SK-N-SH (cell line): Measurements from ENCODE around the gene YOD1. TPM values are rescaled to one million over a fixed set of nuclear protein-coding genes. Genes with fewer than 3 reads are reported as not detected.

ENCODE experiments used
- CTCF ChIA-PET: fragments of 300-600, 350-600 bp; formaldehyde crosslinking; extraction: SDS; loops from one replicate; lab custom pipeline; 2021; lab: Yijun Ruan, JAX
- POLR2A ChIA-PET: fragments of 350-600 bp; sonication (Branson Sonifier 250); formaldehyde crosslinking; extraction: SDS; loops from one replicate; lab custom pipeline; 2020; ENCODE audit warnings: antibody characterized with exemption, inconsistent platforms; lab: Yijun Ruan, JAX
- DNase-seq: peaks from one replicate; pipeline ENCODE4 v3.0.0; 2012
- H2AFZ ChIP-seq: fragments of 200-600 bp; sonication (generic); 2 replicates; pipeline ENCODE4 v1.8.1; 2016; ENCODE audit warnings: antibody characterized with exemption, mild to moderate bottlenecking, low read depth
- H3F3A ChIP-seq: fragments of 200-600 bp; sonication (generic); replicated peaks from 2 replicates; pipeline ENCODE3; 2016; ENCODE audit warnings: antibody characterized with exemption, mild to moderate bottlenecking; ENCODE audit not compliant: insufficient read depth
- H3K27ac ChIP-seq, 2 experiments: fragments of 200-500 bp in 1 of 2; fragments of 200-600 bp in 1 of 2; sonication (Bioruptor generic) in 1 of 2; sonication (generic), shearing (Covaris generic) in 1 of 2; 2 replicates each; pipeline versions ENCODE4 v1.5.1 to v1.6.1; 2014 to 2016; ENCODE audit warnings: low read depth in 2 of 2, inconsistent platforms in 1 of 2, low read length in 1 of 2, mild to moderate bottlenecking in 1 of 2, mixed read lengths in 1 of 2
- H3K27me3 ChIP-seq: fragments of 200-600 bp; sonication (generic), shearing (Covaris generic); 2 replicates; pipeline ENCODE4 v1.6.1; 2016; ENCODE audit warnings: mixed run types; ENCODE audit not compliant: insufficient read depth
- H3K36me3 ChIP-seq, 2 experiments: fragments of 200-500 bp in 1 of 2; fragments of 200-600 bp in 1 of 2; sonication (Bioruptor generic) in 1 of 2; sonication (generic) in 1 of 2; replicated peaks in 1 of 2; 2 replicates each; pipeline versions ENCODE3 to v1.5.1; 2014 to 2016; ENCODE audit warnings: low read length in 1 of 2, mild to moderate bottlenecking in 1 of 2; ENCODE audit not compliant: insufficient read depth in 2 of 2, control insufficient read depth in 1 of 2
- H3K4me1 ChIP-seq, 2 experiments: fragments of 200-500 bp in 1 of 2; fragments of 200-600 bp in 1 of 2; sonication (Bioruptor generic) in 1 of 2; sonication (generic), shearing (Covaris generic) in 1 of 2; 2 replicates each; pipeline versions ENCODE4 v1.5.1 to v1.6.1; 2014 to 2016; ENCODE audit warnings: low read depth in 1 of 2, low read length in 1 of 2, mixed run types in 1 of 2; ENCODE audit not compliant: insufficient read depth in 2 of 2, control insufficient read depth in 1 of 2
- H3K4me2 ChIP-seq: fragments of 200-600 bp; sonication (generic), shearing (Covaris generic); 2 replicates; pipeline ENCODE4 v1.6.1; 2017; ENCODE audit warnings: mixed run types
- H3K4me3 ChIP-seq, 2 experiments: fragments of 200-500 bp in 1 of 2; fragments of 200-600 bp in 1 of 2; sonication (Bioruptor generic) in 1 of 2; sonication (generic), shearing (Covaris generic) in 1 of 2; 2 replicates each; pipeline versions ENCODE4 v1.5.1 to v1.8.1; 2014 to 2016; ENCODE audit warnings: low read depth in 2 of 2, inconsistent platforms in 1 of 2, low read length in 1 of 2, mild to moderate bottlenecking in 1 of 2, mixed read lengths in 1 of 2, moderate library complexity in 1 of 2
- H3K79me2 ChIP-seq: fragments of 200-600 bp; sonication (generic); 2 replicates; pipeline ENCODE4 v1.8.1; 2017; ENCODE audit warnings: mild to moderate bottlenecking; ENCODE audit not compliant: insufficient read depth
- H3K9ac ChIP-seq: fragments of 200-600 bp; sonication (generic); 2 replicates; pipeline ENCODE4 v1.6.1; 2017; ENCODE audit warnings: mixed run types
- H3K9me2 ChIP-seq: fragments of 200-600 bp; sonication (generic); 2 replicates; pipeline ENCODE4 v1.6.1; 2017; ENCODE audit warnings: mixed run types
- H3K9me3 ChIP-seq: fragments of 200-600 bp; sonication (generic); 2 replicates; pipeline ENCODE4 v1.6.1; 2017; ENCODE audit warnings: mixed run types, mild to moderate bottlenecking, moderate library complexity
- H4K20me1 ChIP-seq: fragments of 200-600 bp; sonication (generic); 2 replicates; pipeline ENCODE4 v1.6.1; 2017; ENCODE audit warnings: mild to moderate bottlenecking, mixed run types; ENCODE audit not compliant: insufficient read depth
- CHD2 ChIP-seq: fragments of 150-350 bp; IDR thresholded peaks from 2 replicates; pipeline ENCODE4 v1.6.1; 2018; ENCODE audit warnings: low read length; ENCODE audit not compliant: partially characterized antibody
- EZH2phosphoT487 ChIP-seq: fragments of 200-600 bp; sonication (generic); IDR thresholded peaks from 2 replicates; pipeline ENCODE4 v1.6.1; 2017; ENCODE audit warnings: low read depth, mixed run types, mild to moderate bottlenecking, antibody characterized with exemption, moderate library complexity, borderline replicate concordance
- FOXM1 ChIP-seq: IDR thresholded peaks from 2 replicates; pipeline ENCODE4 v1.4.0; 2012; ENCODE audit warnings: low read depth, mild to moderate bottlenecking
- GABPA ChIP-seq: IDR thresholded peaks from 2 replicates; pipeline ENCODE4 v1.4.0; 2012; ENCODE audit warnings: low read depth, mild to moderate bottlenecking
- MXI1 ChIP-seq: IDR thresholded peaks from 2 replicates; pipeline ENCODE4 v1.6.1; 2012; ENCODE audit warnings: mild to moderate bottlenecking, low read depth, low read length, improper control_type of control experiment
- NFIC ChIP-seq: IDR thresholded peaks from 2 replicates; pipeline ENCODE4 v1.4.0; 2012; ENCODE audit warnings: borderline replicate concordance
- POLR2AphosphoS5 ChIP-seq: IDR thresholded peaks from 2 replicates; pipeline ENCODE4 v1.6.1; 2012; ENCODE audit warnings: low read depth, low read length
- SIN3A ChIP-seq: IDR thresholded peaks from 2 replicates; pipeline ENCODE4 v1.6.1; 2012; ENCODE audit warnings: low read depth, mild to moderate bottlenecking, low read length, moderate library complexity, borderline replicate concordance
- USF2 ChIP-seq: fragments of 150-350 bp; IDR thresholded peaks from 2 replicates; pipeline ENCODE4 v1.6.1; 2017; ENCODE audit warnings: antibody characterized with exemption, low read length, low read depth, borderline replicate concordance
- WGBS: methylation state at CpG from one replicate; pipeline ENCODE4 v1.1.6; 2017; ENCODE audit warnings: low lambda C conversion rate; 5-methylcytosine and 5-hydroxymethylcytosine counted together
- polyA plus RNA-seq, 3 experiments: library from polyadenylated mRNA; depleted of rRNA; stranded (reverse); fragments of >200 nt; gene quantifications; 2 replicates each; pipeline ENCODE4 v1.2.3, GENCODE V29; 2012

YOD1 gene
- polyA plus RNA-seq, 1 of the 3 experiments (the other 2 are of a cell fraction), result 0.79 TPM

- no peak overlapping the region for H2AFZ ChIP-seq
- POLR2A ChIA-PET, result no interaction called here
Measured at GRCh38 chr1:207009945-207010344, 41.1 kb downstream of the YOD1 start.

GRCh38 chr1:207009182-207009850 is 41.7 kb downstream of the YOD1 start:
- no peak for TF ChIP-seq SIN3A
- TF ChIP-seq FOXM1, result no peak
- no peak for TF ChIP-seq GABPA
- TF ChIP-seq NFIC, result no peak
- no peak for TF ChIP-seq USF2
- TF ChIP-seq POLR2AphosphoS5, result no peak
- TF ChIP-seq EZH2phosphoT487, result no peak
- CTCF ChIA-PET, result interaction anchor here (1.3 to 1.6 kb wide), 2 partner anchors 41 to 270 kb away, joined by 3 read pairs; no protein-coding TSS in a partner anchor
- no peak for DNase-seq

More at GRCh38 chr1:207009945-207010344, 41.1 kb downstream of the YOD1 start:
- Histone ChIP-seq H3K27me3 (no peaks in the 10 kb centered on the region), H4K20me1 (no peaks in the 10 kb centered on the region), H3F3A (no peaks in the 10 kb centered on the region), H3K36me3 (no peaks in the 10 kb centered on the region), H3K4me2 (no peak overlapping the region), H3K4me1 (peaks cover 6 to 10% of the 10 kb centered on the region in 2 experiments; a peak in 2 of 4 replicates), H3K9ac (no peak overlapping the region), H3K9me2 (no peaks in the 10 kb centered on the region), H3K4me3 (no peak overlapping the region), H3K27ac (no peak overlapping the region), H3K79me2 (no peaks in the 10 kb centered on the region), H3K9me3 (no peaks in the 10 kb centered on the region)
- WGBS, result 60% methylated on average over 7 of the region's 7 CpGs
- DNase-seq, result no peak
- CTCF ChIA-PET, result interaction anchor here (1.3 to 1.6 kb wide), 2 partner anchors 40 to 270 kb away, joined by 3 read pairs; no protein-coding TSS in a partner anchor
- TF ChIP-seq CHD2 (no peak), MXI1 (no peak)

More at GRCh38 chr1:207009182-207009850, 41.7 kb downstream of the YOD1 start:
- POLR2A ChIA-PET, result no interaction called here
- no peak overlapping the region for H2AFZ ChIP-seq
- no peaks in the 10 kb centered on the region for H3K36me3 ChIP-seq
- H3K9me3 ChIP-seq, result no peaks in the 10 kb centered on the region
- no peaks in the 10 kb centered on the region for H3K27me3 ChIP-seq
- H4K20me1 ChIP-seq, result no peaks in the 10 kb centered on the region
- 64% methylated on average over 10 of the region's 10 CpGs for WGBS
- peaks cover 6 to 10% of the 10 kb centered on the region in 2 experiments; a peak in 2 of 4 replicates for H3K4me1 ChIP-seq
- no peaks in the 10 kb centered on the region for H3K9me2 ChIP-seq
- no peaks in the 10 kb centered on the region for H3F3A ChIP-seq
- H3K4me2 ChIP-seq, result no peak overlapping the region
- no peak overlapping the region for H3K9ac ChIP-seq
- H3K27ac ChIP-seq, result no peak overlapping the region
- H3K4me3 ChIP-seq, result no peak overlapping the region
- H3K79me2 ChIP-seq, result no peaks in the 10 kb centered on the region
